ENCODE results near the gene SYNPO2. TPM values are rescaled to one million over a fixed set of nuclear protein-coding genes. Genes with fewer than 3 reads are reported as not detected.

SYNPO2 gene
- total RNA-seq, 1 experiment from 2014 or later = 0.04 TPM

DNA sequence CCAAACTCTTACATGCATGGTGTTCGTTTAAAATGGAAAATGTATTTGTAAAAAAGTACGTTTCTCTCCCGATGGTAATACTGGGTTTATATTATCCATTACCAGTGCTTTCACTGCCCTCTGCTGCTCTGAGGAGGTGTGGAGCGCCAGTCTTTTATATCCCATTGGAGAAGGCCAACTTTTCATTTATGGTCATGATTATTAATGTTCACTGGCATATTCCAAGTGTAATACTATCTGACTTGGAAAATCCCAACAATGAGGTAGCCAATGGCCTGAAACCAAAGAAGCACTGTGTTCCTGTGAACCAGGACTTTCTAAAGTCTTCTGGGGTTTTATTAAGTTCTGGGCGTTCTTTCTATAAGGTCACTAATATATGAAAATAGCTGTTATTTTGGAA lies 80.7 kb downstream of the SYNPO2 start:
- POLR2A ChIA-PET (ENCODE audit: unreplicated experiment) = no interaction called here
- Histone ChIP-seq H3F3A (ENCODE audit: low read length, unreplicated experiment) (no peaks in the 10 kb centered on the region), H3K79me2 (ENCODE audit: low read length) (no peaks in the 10 kb centered on the region), H3K9ac (ENCODE audit: low read length) (no peak overlapping the region), H2AFZ (ENCODE audit: low read length) (peak overlapping the region; percentile 43; the same call in 1 of the 2 replicates), H3K27ac (ENCODE audit: low read length) (no peak overlapping the region), H3K9me2 (replicated peaks; ENCODE audit: low read length) (no peaks in the 10 kb centered on the region), H3K9me3 (ENCODE audit: low read length) (no peaks in the 10 kb centered on the region), H3K4me3 (ENCODE audit: low read length) (no peak overlapping the region), H3K36me3 (ENCODE audit: low read depth, low read length) (no peaks in the 10 kb centered on the region), H3K4me1 (ENCODE audit: insufficient read depth, low read length) (peaks cover 24% of the 10 kb centered on the region), H3K27me3 (ENCODE audit: low read length) (no peaks in the 10 kb centered on the region), H4K20me1 (ENCODE audit: low read length) (no peaks in the 10 kb centered on the region), H3K4me2 (ENCODE audit: low read length) (peak overlapping the region; percentile 40; the same call in 1 of the 2 replicates)
- CTCF ChIA-PET = interaction anchor here (0.7 kb wide), 1 partner anchor 134 kb away, joined by 3 read pairs; no protein-coding TSS in a partner anchor
- DNase-seq (peak; percentile 71), ATAC-seq (peak; percentile 93)
- BruUV-seq (replicated peaks) = no TSS peak
- TF ChIP-seq EZH2 (IDR thresholded peaks at IDR 0.05; ENCODE audit: low read length, unreplicated experiment) (no peak), EZH2phosphoT487 (IDR thresholded peaks at IDR 0.05; ENCODE audit: borderline replicate concordance, low read length) (no peak)
- TF ChIP-seq, protein P1, sequence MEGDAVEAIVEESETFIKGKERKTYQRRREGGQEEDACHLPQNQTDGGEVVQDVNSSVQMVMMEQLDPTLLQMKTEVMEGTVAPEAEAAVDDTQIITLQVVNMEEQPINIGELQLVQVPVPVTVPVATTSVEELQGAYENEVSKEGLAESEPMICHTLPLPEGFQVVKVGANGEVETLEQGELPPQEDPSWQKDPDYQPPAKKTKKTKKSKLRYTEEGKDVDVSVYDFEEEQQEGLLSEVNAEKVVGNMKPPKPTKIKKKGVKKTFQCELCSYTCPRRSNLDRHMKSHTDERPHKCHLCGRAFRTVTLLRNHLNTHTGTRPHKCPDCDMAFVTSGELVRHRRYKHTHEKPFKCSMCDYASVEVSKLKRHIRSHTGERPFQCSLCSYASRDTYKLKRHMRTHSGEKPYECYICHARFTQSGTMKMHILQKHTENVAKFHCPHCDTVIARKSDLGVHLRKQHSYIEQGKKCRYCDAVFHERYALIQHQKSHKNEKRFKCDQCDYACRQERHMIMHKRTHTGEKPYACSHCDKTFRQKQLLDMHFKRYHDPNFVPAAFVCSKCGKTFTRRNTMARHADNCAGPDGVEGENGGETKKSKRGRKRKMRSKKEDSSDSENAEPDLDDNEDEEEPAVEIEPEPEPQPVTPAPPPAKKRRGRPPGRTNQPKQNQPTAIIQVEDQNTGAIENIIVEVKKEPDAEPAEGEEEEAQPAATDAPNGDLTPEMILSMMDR (conservative IDR thresholded peaks at IDR 0.05; ENCODE audit: low read depth, low read length) = peak; percentile 77
- intact Hi-C loops (cut with micrococcal nuclease) = loop anchor here (1.0 to 5.0 kb wide), 4 partner anchors 79 to 228 kb away; partner anchors contain the start of gene SEC24D

GRCh38 chr4:118972167-118972566 lies 83.5 kb downstream of the SYNPO2 start:
- no peak overlapping the region for H3K9ac ChIP-seq (ENCODE audit: low read length)
- intact Hi-C loops (cut with micrococcal nuclease) = no loop called here

GRCh38 chr4:118973295-118973694 lies 84.6 kb downstream of the SYNPO2 start:
- peak; percentile 60 for ATAC-seq
- H3K9me3 ChIP-seq (ENCODE audit: low read length) = no peaks in the 10 kb centered on the region
- H3K27ac ChIP-seq (ENCODE audit: low read length) = peak overlapping the region; percentile 45; the same call in 1 of the 2 replicates
- intact Hi-C loops (cut with micrococcal nuclease) = no loop called here
- H3K79me2 ChIP-seq (ENCODE audit: low read length) = no peaks in the 10 kb centered on the region
- no peak for TF ChIP-seq EZH2phosphoT487 (IDR thresholded peaks at IDR 0.05; ENCODE audit: borderline replicate concordance, low read length)
- no peak for TF ChIP-seq EZH2 (IDR thresholded peaks at IDR 0.05; ENCODE audit: low read length, unreplicated experiment)
- TF ChIP-seq, protein P1 (conservative IDR thresholded peaks at IDR 0.05; ENCODE audit: low read depth, low read length) = no peak
- H2AFZ ChIP-seq (ENCODE audit: low read length) = no peak overlapping the region
- H4K20me1 ChIP-seq (ENCODE audit: low read length) = no peaks in the 10 kb centered on the region
- H3K9me2 ChIP-seq (replicated peaks; ENCODE audit: low read length) = no peaks in the 10 kb centered on the region
- peak; percentile 68 for DNase-seq
- no TSS peak for BruUV-seq (replicated peaks)
- H3K4me2 ChIP-seq (ENCODE audit: low read length) = peak overlapping the region; percentile 24
- ChIA-PET CTCF (no interaction called here), POLR2A (ENCODE audit: unreplicated experiment) (no interaction called here)
- no peaks in the 10 kb centered on the region for H3K36me3 ChIP-seq (ENCODE audit: low read depth, low read length)
- H3K4me1 ChIP-seq (ENCODE audit: insufficient read depth, low read length) = peaks cover 27% of the 10 kb centered on the region
- H3K4me3 ChIP-seq (ENCODE audit: low read length) = no peak overlapping the region
- no peak overlapping the region for H3K9ac ChIP-seq (ENCODE audit: low read length)
- no peaks in the 10 kb centered on the region for H3K27me3 ChIP-seq (ENCODE audit: low read length)
- H3F3A ChIP-seq (ENCODE audit: low read length, unreplicated experiment) = no peaks in the 10 kb centered on the region

More at GRCh38 chr4:118972167-118972566, 83.5 kb downstream of the SYNPO2 start:
- Histone ChIP-seq H3F3A (ENCODE audit: low read length, unreplicated experiment) (no peaks in the 10 kb centered on the region), H3K4me1 (ENCODE audit: insufficient read depth, low read length) (peaks cover 35% of the 10 kb centered on the region), H3K9me2 (replicated peaks; ENCODE audit: low read length) (no peaks in the 10 kb centered on the region), H3K4me3 (ENCODE audit: low read length) (no peak overlapping the region), H3K9me3 (ENCODE audit: low read length) (no peaks in the 10 kb centered on the region), H3K27me3 (ENCODE audit: low read length) (no peaks in the 10 kb centered on the region), H3K36me3 (ENCODE audit: low read depth, low read length) (no peaks in the 10 kb centered on the region), H4K20me1 (ENCODE audit: low read length) (no peaks in the 10 kb centered on the region), H3K27ac (ENCODE audit: low read length) (no peak overlapping the region), H3K4me2 (ENCODE audit: low read length) (no peak overlapping the region), H2AFZ (ENCODE audit: low read length) (no peak overlapping the region), H3K79me2 (ENCODE audit: low read length) (no peaks in the 10 kb centered on the region)
- POLR2A ChIA-PET (ENCODE audit: unreplicated experiment) = no interaction called here
- no peak for DNase-seq
- no peak for ATAC-seq
- CTCF ChIA-PET = no interaction called here
- BruUV-seq (replicated peaks) = no TSS peak
- TF ChIP-seq EZH2 (IDR thresholded peaks at IDR 0.05; ENCODE audit: low read length, unreplicated experiment) = no peak
- TF ChIP-seq, protein P1 (conservative IDR thresholded peaks at IDR 0.05; ENCODE audit: low read depth, low read length) = no peak
- TF ChIP-seq EZH2phosphoT487 (IDR thresholded peaks at IDR 0.05; ENCODE audit: borderline replicate concordance, low read length) = no peak
